Anterior cingulate cortex (tissue), 58 donors: ENCODE measurements around the gene NUBPL.
"Not testable (repeated sequence)": the region's sequence is repeated elsewhere in the genome, so short reads cannot be mapped to it uniquely, and the experiment has no call there.

ENCODE experiments used
- DNase-seq, 58 donors: peaks; one replicate each; lab custom pipeline; 2025; lab: John Stamatoyannopoulos, UW

Gene NUBPL

GRCh38 chr14:31660728-31661127, 99.5 kb downstream of the NUBPL start:
- DNase-seq, result no peak

GRCh38 chr14:31668348-31668747, 107.1 kb downstream of the NUBPL start:
- DNase-seq, result no peak

GRCh38 chr14:31672709-31673108, 111.5 kb downstream of the NUBPL start:
- no peak for DNase-seq

- DNase-seq, result no peak
Observed at GRCh38 chr14:31677052-31677451, 115.8 kb downstream of the NUBPL start.

GRCh38 chr14:31677630-31678029, 116.4 kb downstream of the NUBPL start:
- no peak for DNase-seq

GRCh38 chr14:31678421-31679249, 117.4 kb downstream of the NUBPL start:
- DNase-seq, result no peak

GRCh38 chr14:31682768-31683167, 121.6 kb downstream of the NUBPL start:
- DNase-seq, result no peak

- DNase-seq, result no peak
Observed at GRCh38 chr14:31687726-31688125, 126.5 kb downstream of the NUBPL start.

- no peak for DNase-seq
Observed at GRCh38 chr14:31690056-31690455, 128.9 kb downstream of the NUBPL start.

GRCh38 chr14:31692376-31692781, 131.2 kb downstream of the NUBPL start:
- peak in 2 of 58 donors; percentile 2 to 5 for DNase-seq

GRCh38 chr14:31696378-31696777, 135.2 kb downstream of the NUBPL start:
- no peak for DNase-seq

- no peak for DNase-seq
Observed at GRCh38 chr14:31699809-31700208, 138.6 kb downstream of the NUBPL start.

GRCh38 chr14:31700282-31701074, 139.3 kb downstream of the NUBPL start:
- DNase-seq, result no peak

GRCh38 chr14:31702130-31702529, 140.9 kb downstream of the NUBPL start:
- DNase-seq, result no peak

- DNase-seq, result no peak
Observed at GRCh38 chr14:31703056-31703455, 141.9 kb downstream of the NUBPL start.

GRCh38 chr14:31705731-31706130, 144.5 kb downstream of the NUBPL start:
- DNase-seq, result no peak

GRCh38 chr14:31708661-31709060, 147.5 kb downstream of the NUBPL start:
- not testable (repeated sequence) for DNase-seq

- no peak for DNase-seq
Observed at GRCh38 chr14:31712244-31713127, 151.3 kb downstream of the NUBPL start.

- no peak for DNase-seq
Observed at GRCh38 chr14:31716208-31716607, 155.0 kb downstream of the NUBPL start.

- DNase-seq, result peak in 1 of 58 donors; percentile 14
Observed at GRCh38 chr14:31717294-31718085, 156.3 kb downstream of the NUBPL start.
